Medulla oblongata (tissue), 1 donor: Measurements from ENCODE around the gene AK5.
A peak's percentile ranks its signal among the peaks of the same experiment; 100 is the strongest.

Source experiments
- DNase-seq: peaks from one replicate; pipeline ENCODE4 v3.0.0-alpha.2; 2015; ENCODE audit errors: extremely low spot score

The AK5 gene

DNA sequence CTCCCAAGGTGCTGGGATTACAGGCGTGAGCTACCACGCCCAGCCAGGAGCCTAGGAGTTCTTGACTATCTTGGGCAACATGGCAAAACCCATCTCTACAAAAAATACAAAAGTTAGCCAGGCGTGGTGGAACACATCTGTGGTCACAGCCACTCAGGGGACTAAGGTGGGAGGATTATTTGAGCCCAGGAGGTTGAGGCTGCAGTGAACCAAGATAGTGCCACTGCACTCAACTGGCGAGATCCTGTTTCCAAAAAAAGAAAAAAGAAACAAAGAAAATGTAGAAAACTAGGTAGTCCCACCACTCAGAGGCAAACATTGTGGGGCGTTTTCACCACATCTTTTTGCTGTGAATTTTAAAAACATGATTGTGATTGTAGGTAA, 259.3 kb downstream of the AK5 start:
- DNase-seq = no peak

DNA sequence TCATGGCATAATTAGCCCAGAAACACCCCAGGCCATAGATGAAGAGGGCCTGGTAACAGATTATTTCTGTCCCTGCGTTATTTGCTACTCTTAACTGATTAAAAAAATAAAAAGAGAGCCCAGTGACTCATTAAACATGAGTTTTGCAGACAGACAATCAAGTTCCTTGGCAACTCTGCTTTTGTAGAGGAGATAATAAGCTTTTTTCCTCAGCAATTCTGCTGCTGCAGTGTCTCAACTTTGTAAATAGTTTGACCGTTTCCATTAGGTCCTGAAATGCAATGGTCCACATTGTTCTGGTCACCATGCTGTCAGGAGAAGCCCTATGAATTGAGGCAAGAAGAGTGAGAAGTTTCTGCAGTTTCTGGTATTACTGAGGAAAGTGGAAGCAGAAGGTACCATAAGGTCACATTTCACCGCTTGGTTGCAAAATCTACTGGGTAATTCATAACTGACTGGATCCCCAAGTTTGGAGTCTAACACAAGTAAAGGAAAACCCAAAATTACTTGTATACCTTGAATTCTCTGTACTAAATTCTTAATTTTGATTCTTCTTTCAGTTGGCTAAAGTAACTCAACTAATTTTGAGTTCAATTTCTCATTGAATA, 261.1 kb downstream of the AK5 start:
- no peak for DNase-seq

DNA sequence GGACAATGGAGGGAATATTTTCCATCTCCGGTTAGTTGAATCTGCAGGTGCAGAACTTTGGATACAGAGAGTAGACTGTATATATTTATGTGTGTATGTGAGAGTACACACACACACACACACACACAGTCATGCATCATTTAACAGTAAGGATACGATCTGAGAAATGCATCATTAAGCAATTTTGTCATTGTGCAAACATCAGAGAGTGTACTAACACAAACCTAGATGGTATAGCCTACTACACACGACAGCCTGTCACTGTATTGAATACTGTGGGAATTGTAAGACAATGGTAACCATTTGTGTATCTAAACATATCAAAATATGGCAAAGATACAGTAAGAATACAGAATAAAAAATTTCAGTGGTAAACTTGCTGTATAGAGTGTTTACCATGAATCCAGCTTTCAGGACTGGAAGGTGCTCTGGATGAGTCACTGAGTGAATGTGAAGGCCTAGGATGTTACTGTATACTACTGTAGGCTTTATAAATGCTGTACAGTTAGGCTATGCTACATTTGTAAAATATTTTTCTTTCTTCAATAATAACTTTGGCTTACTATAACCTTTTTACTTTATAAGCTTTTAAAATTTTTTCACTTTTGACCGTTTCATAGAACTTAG, 262.1 kb downstream of the AK5 start:
- no peak for DNase-seq

DNA sequence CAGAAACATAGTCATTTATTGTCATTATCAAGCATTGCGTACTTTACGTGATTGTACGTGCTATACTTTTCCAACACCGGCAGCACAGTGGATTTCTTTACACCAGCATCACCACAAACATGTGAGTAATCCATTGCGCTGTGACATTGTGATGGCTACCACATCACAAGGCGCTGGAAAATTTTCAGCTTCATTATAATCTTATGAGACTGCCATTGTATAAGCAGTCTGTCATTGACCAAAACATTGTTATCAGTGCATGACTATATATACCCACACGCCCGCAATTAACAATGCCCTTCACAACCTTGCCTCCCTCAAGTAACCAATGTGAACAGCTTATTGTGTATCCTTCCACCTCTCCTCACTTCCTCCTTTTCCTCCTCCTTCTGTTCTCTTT, 263.0 kb downstream of the AK5 start:
- peak; percentile 16 for DNase-seq

DNA sequence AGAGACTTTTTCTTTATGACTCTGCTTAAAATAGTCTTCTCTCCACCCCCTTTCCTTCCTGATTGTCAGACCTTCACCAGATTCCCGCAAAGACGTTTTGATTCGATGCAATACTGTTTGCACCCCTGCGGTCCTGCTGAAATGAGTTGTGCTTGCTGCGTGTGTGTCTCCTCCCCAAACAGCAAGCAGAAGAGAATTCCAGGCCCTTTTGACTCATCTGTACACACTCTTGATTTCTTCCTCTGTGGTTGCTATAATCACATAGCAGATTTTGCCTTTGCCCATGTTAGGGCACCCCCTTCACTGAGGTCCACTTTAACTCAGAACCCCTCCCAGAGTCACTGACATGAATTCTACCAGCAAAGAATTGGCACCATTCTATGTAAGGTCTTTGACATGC, 264.2 kb downstream of the AK5 start:
- no peak for DNase-seq

DNA sequence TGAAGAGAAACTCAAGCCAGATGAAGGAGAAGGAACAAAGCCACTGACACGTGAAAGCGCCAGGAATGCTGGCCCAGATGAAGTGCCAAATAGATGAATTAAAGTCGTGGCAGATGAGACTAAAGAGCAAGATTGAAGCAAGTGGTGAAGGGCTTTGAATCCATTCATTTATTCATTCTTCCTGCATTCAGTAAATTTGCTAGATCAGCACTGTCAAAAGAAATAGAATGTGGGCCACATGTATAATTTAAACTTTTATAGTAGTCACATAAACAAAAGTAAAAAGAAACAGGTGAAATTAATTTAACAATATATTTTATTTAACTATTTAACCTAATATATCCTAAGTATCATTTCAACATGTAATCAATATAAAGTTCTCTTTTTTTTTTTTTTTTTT, 265.1 kb downstream of the AK5 start:
- no peak for DNase-seq

DNA sequence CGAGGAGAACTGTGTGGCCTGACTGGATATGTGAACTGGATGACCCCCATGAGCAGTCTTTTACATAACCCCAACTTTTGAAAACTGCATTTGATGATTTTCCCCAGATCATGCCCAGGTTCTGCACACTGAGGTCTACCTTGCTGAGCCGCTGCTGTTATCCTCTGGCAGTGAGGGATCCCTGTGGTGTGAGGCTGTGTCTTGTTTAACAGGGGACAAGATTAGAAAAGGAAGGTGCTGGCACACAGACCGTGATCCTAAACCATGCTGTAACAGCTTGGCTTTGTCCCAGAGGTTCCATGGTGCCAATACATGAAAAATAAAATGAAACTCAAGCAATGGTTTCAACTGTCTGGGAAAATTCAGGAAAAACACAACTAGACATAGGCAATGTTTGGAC, 266.5 kb downstream of the AK5 start:
- no peak for DNase-seq

DNA sequence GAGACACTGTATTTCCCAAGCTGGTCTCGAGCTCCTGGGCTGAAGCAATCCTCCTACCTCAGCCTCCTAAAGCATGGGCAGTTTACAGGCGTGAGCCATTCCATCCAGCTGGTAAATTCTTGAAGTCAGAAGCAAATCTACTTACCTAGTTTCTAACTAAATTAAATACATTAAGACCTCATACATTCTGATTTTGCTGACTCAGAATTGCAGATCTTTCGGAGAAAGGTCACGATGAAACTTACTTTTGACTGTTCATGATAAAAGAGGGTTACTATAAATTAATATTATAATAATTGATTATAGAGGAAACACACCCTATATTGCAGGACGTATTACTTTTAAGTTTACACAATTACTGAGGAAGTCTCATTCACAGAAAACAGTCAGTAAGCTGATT, 268.3 kb downstream of the AK5 start:
- DNase-seq = no peak

DNA sequence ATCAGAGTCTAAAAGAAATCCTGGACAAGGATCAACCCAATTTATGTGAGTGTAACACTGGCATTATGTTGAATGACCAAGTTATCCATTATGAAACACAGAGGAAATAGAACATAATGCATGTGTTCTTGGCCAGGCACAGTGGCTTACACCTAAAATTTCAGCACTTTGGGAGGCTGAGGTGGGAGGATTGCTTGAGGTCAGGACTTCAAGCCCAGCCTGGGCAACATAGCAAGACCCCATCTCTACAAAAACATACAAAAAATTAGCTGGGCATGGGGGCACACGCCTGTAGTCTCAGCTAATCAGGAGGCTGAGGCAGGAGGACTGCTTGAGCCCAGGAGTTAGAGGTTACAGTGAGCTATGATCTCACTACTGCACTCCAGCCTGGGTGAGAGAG, 270.8 kb downstream of the AK5 start:
- no peak for DNase-seq

DNA sequence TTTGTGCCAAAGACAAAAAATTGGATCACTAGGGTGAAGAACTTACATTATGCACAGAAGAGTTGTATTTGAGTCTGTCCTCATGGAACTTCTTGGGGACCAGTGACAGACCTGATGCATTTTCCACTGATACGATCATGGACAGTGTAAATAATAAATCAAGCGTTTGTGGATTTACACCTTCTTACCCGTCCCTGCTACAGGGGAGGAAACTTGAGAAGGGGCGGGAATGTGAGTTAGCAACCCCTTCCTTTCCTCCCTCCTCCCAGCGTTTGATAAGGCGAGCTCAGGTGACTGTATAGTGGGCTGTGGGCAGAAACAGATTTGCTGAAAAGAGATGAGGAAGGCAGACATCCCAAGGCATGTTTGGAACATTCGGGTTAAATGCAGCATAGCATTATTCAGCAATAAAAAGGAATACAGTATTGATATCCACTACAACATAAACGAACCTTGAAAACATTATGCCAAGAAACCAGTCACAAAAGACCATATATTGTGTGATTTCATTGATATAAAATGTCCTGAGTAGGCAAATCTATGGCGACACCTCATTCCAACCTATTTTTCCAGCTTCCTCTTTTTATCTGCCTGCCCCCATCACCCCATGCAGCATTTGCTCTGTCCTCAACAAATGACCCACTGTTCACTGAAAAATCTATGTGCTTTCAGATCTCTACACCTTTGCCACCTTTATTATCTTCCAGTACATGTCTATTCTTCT, 271.9 kb downstream of the AK5 start:
- no peak for DNase-seq

DNA sequence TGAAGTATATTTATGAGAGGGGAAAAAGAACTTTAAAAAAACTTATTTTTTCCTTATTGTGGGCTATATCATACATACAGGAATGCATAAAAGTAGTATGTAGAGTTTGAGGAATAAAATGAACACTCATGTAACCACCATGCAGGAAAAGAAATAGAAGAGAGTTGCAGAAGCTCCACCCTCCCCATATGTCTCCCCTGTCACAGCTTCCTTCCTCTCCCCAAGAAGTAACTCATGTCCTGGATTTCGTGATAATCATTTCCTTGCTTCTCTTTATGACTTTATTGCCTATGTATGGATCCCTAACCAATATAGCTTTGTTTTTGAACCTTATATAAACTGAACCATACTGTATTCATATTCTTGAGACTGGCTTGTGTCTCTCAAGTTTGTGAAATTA, 274.2 kb downstream of the AK5 start:
- no peak for DNase-seq

DNA sequence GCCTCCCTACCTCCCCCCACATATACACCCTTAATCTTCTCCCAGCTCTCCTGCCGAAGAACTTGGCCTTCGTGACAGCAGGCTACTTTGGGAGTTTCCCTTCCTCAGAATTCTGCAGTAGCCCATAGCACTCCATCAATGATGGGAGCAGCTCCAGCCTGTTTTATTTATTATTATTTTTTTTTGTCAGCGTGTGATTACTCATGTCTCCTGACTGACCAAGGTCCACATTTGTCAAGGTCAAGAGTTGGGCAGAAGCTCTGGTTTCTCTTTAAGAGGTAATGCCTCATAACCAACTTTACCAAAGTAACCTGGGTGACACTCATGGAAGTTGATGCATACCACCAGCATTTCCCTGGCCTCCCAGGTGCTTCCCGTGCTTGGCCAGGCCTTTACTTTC, 275.2 kb downstream of the AK5 start:
- DNase-seq = no peak

DNA sequence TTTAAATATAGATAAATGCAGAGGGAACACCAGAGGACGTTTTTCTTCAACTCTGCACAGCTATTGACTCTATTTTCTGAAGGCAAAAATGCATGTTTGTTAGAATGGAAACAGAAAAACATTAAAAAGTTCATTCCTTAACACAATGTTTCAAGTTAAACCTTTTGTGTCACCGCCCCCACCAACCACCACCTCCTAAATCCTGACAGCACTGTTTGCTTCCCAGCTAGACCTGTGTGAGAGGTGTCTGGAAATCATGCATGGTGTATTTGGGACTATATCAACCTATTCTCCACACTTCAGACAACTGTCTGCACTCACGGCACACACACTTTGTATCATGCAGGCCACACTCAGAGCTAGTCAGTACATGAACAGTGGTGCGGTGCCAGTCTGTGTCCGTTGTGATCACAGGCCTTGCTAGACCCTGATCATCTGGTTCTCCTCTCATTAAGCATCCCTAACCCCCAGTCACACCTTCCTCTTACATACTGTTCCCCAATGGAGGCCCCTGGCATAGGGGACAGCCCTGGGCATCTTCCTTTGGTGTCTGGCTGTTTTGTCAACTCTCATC, 276.9 kb downstream of the AK5 start:
- DNase-seq = no peak

DNA sequence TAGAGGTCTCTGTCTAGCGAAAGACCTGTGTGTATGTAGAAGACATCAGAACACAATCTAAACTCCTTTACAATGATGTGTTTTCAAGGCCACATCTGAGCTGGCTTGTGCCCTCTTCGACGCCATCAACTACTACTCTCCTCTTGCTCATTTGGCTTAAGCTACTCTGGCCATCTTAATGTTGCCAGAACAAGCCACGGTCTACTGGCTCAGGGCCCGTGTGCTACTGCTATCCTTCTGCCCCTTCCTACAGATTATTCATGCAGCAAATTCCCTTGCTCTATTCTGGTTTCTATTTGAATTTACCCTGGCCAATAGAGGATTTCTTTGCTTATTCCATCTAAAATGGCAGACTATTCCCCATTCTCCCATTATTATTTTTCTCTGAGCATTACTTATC, 278.9 kb downstream of the AK5 start:
- DNase-seq = no peak

DNA sequence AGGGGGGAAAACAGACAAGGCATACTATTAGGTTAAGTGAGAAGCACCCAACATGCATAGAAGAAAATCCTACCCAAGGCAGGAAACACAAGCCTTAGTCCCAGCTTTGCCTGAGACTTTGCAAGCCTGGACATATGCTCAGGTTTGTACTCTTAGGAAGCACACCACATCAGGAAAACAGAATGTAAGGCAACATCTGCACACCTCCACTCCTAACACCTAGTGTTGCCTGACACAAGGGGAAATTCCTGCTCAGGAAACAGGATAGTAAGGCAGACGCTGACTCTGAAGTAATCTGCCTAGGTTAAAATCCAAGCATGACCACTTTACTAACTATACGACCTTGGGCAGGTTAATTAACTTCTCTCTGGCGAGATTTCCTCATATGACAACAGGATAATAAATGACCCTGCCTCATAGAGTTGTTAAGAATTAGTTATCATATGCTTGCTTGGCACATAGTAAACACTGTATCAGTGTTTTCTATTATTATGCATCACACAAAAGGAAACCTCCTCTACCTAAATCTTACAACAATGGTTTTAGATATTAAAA, 280.9 kb downstream of the AK5 start:
- no peak for DNase-seq

DNA sequence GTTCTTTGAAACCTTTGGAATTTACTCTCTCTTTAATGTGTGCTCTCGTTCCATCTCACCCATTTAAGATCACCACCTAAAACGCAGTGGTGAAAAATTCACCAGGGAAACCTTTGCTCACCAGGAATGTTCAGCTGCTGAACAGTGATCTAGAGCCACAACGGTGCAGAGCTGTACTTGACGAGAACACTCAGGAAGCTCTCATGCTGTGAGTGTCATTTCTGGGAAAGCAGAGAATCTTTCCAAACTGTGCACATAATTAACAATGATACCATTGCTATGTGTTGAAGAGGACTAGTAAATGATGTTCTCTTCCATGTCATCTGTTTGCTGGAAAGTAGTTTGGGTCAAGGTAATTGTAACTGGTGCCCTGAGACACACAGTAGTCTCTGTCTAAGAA, 283.5 kb downstream of the AK5 start:
- no peak for DNase-seq

DNA sequence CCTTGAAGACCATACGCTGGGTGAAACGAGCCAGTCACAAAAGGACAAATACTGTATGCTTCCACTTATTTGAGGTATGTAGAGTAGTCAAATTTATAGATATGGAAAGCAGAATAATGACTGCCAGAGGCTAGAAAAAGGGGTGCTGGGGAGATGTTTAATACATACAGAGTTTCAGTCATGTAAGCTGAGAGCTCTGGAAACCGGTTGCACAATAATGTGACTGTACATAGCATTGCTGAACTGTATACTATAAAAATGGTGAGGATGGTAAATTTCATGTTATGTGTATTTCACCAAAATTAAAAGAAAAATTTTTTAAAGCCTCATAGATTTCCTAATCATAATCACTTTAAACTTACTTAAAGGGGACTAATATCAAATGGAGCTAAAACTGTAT, 289.8 kb downstream of the AK5 start:
- no peak for DNase-seq

DNA sequence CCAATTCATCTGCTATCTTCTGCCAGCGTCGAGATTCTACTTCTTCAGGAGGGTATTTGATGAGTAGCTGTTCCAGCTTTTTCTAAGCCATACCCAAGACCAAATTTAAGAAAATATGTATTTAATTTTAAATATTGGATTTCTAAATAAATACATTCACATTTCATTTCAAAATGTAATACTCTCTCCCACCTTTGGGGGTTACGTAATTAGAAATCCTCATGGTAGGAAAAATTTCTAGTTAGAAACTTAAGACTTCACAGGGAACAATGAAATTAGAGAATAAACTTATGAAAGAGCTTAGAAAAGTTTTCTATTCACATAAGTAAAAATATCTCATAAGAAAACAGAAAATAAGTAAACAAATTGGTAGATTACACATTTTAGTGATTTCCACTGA, 297.7 kb downstream of the AK5 start:
- no peak for DNase-seq

DNA sequence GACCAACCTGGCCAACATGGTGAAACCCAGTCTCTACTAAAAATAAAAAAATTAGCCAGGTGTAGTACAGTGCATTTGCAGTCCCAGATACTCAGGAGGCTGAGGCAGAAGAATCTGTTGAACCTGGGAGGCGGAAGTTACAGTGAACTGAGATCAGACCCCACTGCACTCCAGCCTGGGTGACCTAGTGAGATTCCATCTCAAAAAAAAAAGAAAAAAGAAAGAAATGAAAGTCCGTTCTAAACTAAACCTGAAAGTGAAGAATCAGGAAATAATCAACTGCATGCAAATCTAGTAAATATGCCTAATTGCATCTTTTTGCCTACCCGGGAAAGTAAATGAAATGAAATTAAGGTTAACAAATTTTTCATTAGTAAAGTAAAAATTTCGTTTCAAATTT, 301.1 kb downstream of the AK5 start:
- DNase-seq = no peak

DNA sequence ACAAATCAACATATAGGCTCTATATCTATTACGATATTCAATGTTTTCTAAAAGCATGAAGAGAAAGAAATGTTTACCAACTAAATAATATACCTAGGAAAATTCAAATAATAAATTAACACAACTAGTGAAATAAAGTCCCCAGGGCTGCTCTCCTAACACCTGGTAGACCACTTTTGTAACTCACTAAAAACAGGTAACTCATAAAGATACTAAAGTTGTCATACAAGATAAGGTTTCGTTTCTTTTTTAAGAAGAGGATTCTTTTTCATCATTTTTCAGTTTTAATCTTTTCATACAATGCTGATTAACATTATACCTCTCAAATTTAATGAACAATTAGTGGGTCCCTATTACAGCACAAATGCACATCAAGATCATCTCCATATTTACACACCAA, 301.7 kb downstream of the AK5 start:
- no peak for DNase-seq

DNA sequence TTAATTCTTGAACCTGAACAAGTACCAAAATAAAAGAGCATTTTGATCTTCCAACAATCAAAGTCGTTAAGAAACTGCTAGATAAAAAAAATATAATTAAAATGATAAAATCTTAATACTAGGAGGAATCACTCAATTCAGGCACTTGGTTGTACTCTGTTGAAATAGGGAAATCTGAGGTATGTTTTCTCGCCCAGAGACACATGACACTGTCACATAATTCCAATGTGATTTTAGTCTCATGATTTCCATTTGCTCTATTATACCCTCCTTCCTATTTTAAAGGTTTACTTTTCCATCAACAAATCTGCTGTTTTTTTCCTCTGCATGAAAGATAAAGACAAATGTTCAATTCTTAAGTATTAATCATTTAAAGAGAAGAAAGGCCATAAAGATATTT, 303.1 kb downstream of the AK5 start:
- DNase-seq = no peak

DNA sequence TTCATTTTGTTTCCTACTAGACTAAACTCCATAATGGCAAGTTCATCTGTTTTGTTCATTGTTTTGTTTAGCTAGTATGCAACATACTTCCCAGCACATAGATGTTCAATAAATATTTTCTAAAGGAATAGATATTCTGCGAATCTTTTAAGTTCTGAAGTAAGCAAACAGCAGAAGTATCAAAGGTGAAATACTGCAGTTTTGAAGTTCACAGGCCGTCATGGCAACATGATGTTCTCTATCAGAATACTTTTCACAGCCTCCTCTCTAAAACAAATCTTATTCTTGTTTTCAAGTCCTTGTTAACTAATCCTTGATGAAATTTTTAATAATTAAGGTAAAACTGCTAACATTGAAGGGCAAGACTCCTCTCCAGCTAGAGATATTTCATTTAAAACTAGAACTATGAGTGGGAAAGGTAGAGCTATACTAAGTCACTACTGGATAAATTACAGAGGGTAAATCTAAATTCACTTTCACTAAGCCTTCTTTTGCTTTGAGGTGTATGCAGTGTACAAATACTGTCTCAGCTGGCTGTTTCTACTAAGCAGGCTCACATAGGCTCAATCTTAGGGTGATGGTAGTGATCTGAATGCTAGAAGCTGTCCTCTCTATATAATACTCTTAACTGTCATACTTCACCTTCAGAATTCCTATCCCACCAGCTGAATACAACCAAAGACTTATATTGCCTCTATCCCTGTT, 303.9 kb downstream of the AK5 start:
- DNase-seq = no peak
